Neural cell (in vitro differentiated cells): ENCODE measurements around the gene CPNE9. TPM values are rescaled to one million over a fixed set of nuclear protein-coding genes. Genes with fewer than 3 reads are reported as not detected.

ENCODE experiments used
- H2AFZ ChIP-seq: fragments of 200-600, 300-800 bp; sonication (generic), shearing (Covaris generic); 2 replicates; pipeline ENCODE4 v1.6.0; 2014; ENCODE audit warnings: low read depth, mild to moderate bottlenecking, antibody characterized with exemption, low read length, moderate library complexity
- H3F3A ChIP-seq: fragments of 200-600 bp; shearing (Covaris generic); 2 replicates; pipeline ENCODE4 v1.6.1; 2016; ENCODE audit warnings: mild to moderate bottlenecking, moderate library complexity, mixed read lengths, antibody characterized with exemption, low read length; ENCODE audit not compliant: insufficient read depth, poor library complexity, severe bottlenecking
- H3K27ac ChIP-seq: fragments of 200-600, 300-800 bp; sonication (generic), shearing (Covaris generic); 2 replicates; pipeline ENCODE4 v1.5.1; 2014; ENCODE audit warnings: mild to moderate bottlenecking, low read length, moderate library complexity
- H3K27me3 ChIP-seq: fragments of 300-800, 200-600 bp; sonication (generic), shearing (Covaris generic); 2 replicates; pipeline ENCODE4 v1.6.0; 2014; ENCODE audit warnings: mild to moderate bottlenecking, low read depth, low read length, moderate library complexity; ENCODE audit not compliant: insufficient read depth
- H3K36me3 ChIP-seq: fragments of 300-800, 200-600 bp; sonication (generic), shearing (Covaris generic); 2 replicates; pipeline ENCODE4 v1.5.1; 2014; ENCODE audit warnings: mild to moderate bottlenecking, antibody characterized with exemption, low read length, moderate library complexity; ENCODE audit not compliant: insufficient read depth
- H3K4me2 ChIP-seq: fragments of 300-800, 200-600 bp; sonication (generic), shearing (Covaris generic); 2 replicates; pipeline ENCODE4 v1.6.0; 2014; ENCODE audit warnings: mild to moderate bottlenecking, low read length
- H3K4me3 ChIP-seq: fragments of 300-800, 200-600 bp; sonication (generic), shearing (Covaris generic); 2 replicates; pipeline ENCODE4 v1.5.1; 2014; ENCODE audit warnings: mild to moderate bottlenecking, low read length, moderate library complexity
- H3K79me2 ChIP-seq: fragments of 200-600 bp; shearing (Covaris generic); replicated peaks from 2 replicates; pipeline ENCODE4 v1.6.0; 2014; ENCODE audit warnings: mild to moderate bottlenecking, low read length, moderate library complexity; ENCODE audit not compliant: insufficient read depth
- H3K9ac ChIP-seq: fragments of 300-800, 200-600 bp; sonication (generic), shearing (Covaris generic); 2 replicates; pipeline ENCODE4 v1.6.1; 2016; ENCODE audit warnings: mild to moderate bottlenecking, low read length, mixed read lengths
- H3K9me2 ChIP-seq: fragments of 200-600 bp; shearing (Covaris generic); 2 replicates; pipeline ENCODE4 v1.6.1; 2016; ENCODE audit warnings: mild to moderate bottlenecking, low read length, mixed read lengths; ENCODE audit not compliant: insufficient read depth
- H3K9me3 ChIP-seq: fragments of 200-600, 300-800 bp; sonication (generic), shearing (Covaris generic); 2 replicates; pipeline ENCODE4 v1.6.1; 2016; ENCODE audit warnings: mild to moderate bottlenecking, mixed run types, low read length, moderate library complexity, mixed read lengths
- H4K20me1 ChIP-seq: fragments of 200-600 bp; shearing (Covaris generic); 2 replicates; pipeline ENCODE4 v1.6.1; 2016; ENCODE audit warnings: mild to moderate bottlenecking, mixed run types; ENCODE audit not compliant: insufficient read depth
- EP300 ChIP-seq: fragments of 450-650 bp; conservative IDR thresholded peaks from 2 replicates; pipeline ENCODE4 v1.6.1; 2014; ENCODE audit warnings: antibody characterized with exemption, mild to moderate bottlenecking, moderate library complexity; ENCODE audit not compliant: poor library complexity, severe bottlenecking
- EZH2 ChIP-seq: fragments of 200-600, 300-800 bp; shearing (Covaris generic), sonication (generic); IDR thresholded peaks from 2 replicates; pipeline ENCODE4 v1.6.1; 2014; ENCODE audit warnings: antibody characterized with exemption, low read length, borderline replicate concordance, mild to moderate bottlenecking; ENCODE audit not compliant: insufficient read depth, poor library complexity, severe bottlenecking
- MXI1 ChIP-seq: fragments of 450-650 bp; conservative IDR thresholded peaks from 2 replicates; pipeline ENCODE4 v1.6.1; 2014; ENCODE audit warnings: antibody characterized with exemption, mild to moderate bottlenecking; ENCODE audit not compliant: poor library complexity, severe bottlenecking
- POLR2AphosphoS5 ChIP-seq: IDR thresholded peaks from 2 replicates; pipeline ENCODE4 v1.6.1; 2012
- RAD21 ChIP-seq: fragments of 450-650 bp; conservative IDR thresholded peaks from 2 replicates; pipeline ENCODE4 v1.6.1; 2014; ENCODE audit warnings: antibody characterized with exemption, mild to moderate bottlenecking, moderate library complexity
- SMC3 ChIP-seq: fragments of 450-650 bp; conservative IDR thresholded peaks from 2 replicates; pipeline ENCODE4 v1.6.1; 2014; ENCODE audit warnings: antibody characterized with exemption, mild to moderate bottlenecking, moderate library complexity; ENCODE audit not compliant: poor library complexity
- TAF1 ChIP-seq: IDR thresholded peaks from 2 replicates; pipeline ENCODE4 v1.6.1; 2012; ENCODE audit warnings: low read depth
- polyA plus RNA-seq: library from polyadenylated mRNA; depleted of rRNA; stranded (reverse); fragments of >200 nt; gene quantifications from 2 replicates; pipeline ENCODE4 v1.2.3, GENCODE V29; 2014
- TF ChIP-seq, protein P1 (sequence below): IDR thresholded peaks from 2 replicates; pipeline ENCODE4 v1.6.1; 2012; ENCODE audit warnings: borderline replicate concordance
- TF ChIP-seq, protein P2 (sequence below): fragments of 450-650 bp; IDR thresholded peaks from 2 replicates; pipeline ENCODE4 v1.5.1; 2014; ENCODE audit warnings: antibody characterized with exemption, mild to moderate bottlenecking, moderate library complexity; ENCODE audit not compliant: poor library complexity, severe bottlenecking

Gene CPNE9
- polyA plus RNA-seq, 1 donor from 2014 or later: 0.32 TPM

DNA sequence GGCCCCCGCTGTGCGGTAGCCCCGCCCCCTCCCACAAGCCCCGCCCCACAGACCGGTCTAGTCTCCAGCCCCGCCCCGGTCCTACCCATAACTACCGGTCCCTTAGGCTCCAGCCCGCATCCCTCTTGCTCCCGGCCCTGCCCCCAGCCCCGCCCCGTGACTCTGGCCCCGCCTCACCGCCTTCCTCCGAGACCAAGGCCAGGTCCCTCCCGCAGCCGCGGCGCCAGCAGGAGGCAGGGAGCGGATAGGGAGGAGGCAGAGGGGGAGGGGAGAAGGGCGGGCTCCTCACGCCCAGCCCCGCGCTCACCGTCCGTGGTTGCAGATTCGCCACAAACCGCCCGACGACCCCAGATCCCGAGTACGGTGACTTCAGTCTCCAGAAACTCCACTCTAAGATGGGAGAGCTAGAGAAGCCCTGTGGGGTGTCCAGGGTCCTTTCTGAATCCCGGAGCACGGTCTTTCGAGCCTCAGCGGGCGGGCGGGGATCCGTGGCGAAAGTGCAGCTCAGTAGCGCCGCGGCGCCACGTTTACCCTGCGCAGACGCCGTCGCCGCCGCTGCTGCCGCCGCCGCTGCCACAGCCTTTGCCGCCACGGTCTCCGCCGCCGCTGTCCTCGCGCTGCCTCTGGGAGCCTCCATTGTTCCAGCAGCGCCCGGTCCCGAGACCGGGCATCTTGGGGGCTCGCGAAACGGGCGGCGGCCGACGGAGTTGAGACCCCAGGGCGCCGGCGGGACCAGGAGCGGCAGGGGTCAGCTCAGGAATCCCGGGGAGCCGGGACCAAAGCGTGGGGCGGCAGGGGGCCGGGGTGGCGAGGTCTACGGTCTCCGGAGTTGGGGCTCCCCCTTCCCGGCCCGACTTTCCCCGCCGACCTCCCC, 27.8 kb downstream of the CPNE9 start, which contains the start of gene BRPF1:
TSS of gene BRPF1 (plus strand) at position 530 of the 874 bp plus-strand sequence. CDS start 2,406 bp downstream, outside the sequence.
- H4K20me1 ChIP-seq: no peaks in the 10 kb centered on the region
- peak within 1 kb of the TSS; percentile 97 for H3K4me3 ChIP-seq
- H3K9me2 ChIP-seq: no peaks in the 10 kb centered on the region
- peak within 1 kb of the TSS; percentile 92 for H3K9ac ChIP-seq
- H3K4me2 ChIP-seq: peak within 1 kb of the TSS; percentile 82
- H2AFZ ChIP-seq: peak within 1 kb of the TSS; percentile 85
- TF ChIP-seq, protein P1, sequence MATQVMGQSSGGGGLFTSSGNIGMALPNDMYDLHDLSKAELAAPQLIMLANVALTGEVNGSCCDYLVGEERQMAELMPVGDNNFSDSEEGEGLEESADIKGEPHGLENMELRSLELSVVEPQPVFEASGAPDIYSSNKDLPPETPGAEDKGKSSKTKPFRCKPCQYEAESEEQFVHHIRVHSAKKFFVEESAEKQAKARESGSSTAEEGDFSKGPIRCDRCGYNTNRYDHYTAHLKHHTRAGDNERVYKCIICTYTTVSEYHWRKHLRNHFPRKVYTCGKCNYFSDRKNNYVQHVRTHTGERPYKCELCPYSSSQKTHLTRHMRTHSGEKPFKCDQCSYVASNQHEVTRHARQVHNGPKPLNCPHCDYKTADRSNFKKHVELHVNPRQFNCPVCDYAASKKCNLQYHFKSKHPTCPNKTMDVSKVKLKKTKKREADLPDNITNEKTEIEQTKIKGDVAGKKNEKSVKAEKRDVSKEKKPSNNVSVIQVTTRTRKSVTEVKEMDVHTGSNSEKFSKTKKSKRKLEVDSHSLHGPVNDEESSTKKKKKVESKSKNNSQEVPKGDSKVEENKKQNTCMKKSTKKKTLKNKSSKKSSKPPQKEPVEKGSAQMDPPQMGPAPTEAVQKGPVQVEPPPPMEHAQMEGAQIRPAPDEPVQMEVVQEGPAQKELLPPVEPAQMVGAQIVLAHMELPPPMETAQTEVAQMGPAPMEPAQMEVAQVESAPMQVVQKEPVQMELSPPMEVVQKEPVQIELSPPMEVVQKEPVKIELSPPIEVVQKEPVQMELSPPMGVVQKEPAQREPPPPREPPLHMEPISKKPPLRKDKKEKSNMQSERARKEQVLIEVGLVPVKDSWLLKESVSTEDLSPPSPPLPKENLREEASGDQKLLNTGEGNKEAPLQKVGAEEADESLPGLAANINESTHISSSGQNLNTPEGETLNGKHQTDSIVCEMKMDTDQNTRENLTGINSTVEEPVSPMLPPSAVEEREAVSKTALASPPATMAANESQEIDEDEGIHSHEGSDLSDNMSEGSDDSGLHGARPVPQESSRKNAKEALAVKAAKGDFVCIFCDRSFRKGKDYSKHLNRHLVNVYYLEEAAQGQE: peak; percentile 84
- peak; percentile 74 for TF ChIP-seq TAF1
- TF ChIP-seq, protein P2, sequence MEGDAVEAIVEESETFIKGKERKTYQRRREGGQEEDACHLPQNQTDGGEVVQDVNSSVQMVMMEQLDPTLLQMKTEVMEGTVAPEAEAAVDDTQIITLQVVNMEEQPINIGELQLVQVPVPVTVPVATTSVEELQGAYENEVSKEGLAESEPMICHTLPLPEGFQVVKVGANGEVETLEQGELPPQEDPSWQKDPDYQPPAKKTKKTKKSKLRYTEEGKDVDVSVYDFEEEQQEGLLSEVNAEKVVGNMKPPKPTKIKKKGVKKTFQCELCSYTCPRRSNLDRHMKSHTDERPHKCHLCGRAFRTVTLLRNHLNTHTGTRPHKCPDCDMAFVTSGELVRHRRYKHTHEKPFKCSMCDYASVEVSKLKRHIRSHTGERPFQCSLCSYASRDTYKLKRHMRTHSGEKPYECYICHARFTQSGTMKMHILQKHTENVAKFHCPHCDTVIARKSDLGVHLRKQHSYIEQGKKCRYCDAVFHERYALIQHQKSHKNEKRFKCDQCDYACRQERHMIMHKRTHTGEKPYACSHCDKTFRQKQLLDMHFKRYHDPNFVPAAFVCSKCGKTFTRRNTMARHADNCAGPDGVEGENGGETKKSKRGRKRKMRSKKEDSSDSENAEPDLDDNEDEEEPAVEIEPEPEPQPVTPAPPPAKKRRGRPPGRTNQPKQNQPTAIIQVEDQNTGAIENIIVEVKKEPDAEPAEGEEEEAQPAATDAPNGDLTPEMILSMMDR: no peak
- peak; percentile 52 for TF ChIP-seq SMC3
- no peak for TF ChIP-seq RAD21
- peak; percentile 100 for TF ChIP-seq EP300
- TF ChIP-seq MXI1: peak; percentile 80
- no peak for TF ChIP-seq EZH2
- peak; percentile 88 for TF ChIP-seq POLR2AphosphoS5
- peak within 1 kb of the TSS; percentile 94 for H3K27ac ChIP-seq
- no peaks in the 10 kb centered on the region for H3K27me3 ChIP-seq
- H3F3A ChIP-seq: no peaks in the 10 kb centered on the region
- no peaks in the 10 kb centered on the region for H3K9me3 ChIP-seq
- no peaks in the 10 kb centered on the region for H3K36me3 ChIP-seq
- peaks cover 23% of the 10 kb centered on the region for H3K79me2 ChIP-seq

DNA sequence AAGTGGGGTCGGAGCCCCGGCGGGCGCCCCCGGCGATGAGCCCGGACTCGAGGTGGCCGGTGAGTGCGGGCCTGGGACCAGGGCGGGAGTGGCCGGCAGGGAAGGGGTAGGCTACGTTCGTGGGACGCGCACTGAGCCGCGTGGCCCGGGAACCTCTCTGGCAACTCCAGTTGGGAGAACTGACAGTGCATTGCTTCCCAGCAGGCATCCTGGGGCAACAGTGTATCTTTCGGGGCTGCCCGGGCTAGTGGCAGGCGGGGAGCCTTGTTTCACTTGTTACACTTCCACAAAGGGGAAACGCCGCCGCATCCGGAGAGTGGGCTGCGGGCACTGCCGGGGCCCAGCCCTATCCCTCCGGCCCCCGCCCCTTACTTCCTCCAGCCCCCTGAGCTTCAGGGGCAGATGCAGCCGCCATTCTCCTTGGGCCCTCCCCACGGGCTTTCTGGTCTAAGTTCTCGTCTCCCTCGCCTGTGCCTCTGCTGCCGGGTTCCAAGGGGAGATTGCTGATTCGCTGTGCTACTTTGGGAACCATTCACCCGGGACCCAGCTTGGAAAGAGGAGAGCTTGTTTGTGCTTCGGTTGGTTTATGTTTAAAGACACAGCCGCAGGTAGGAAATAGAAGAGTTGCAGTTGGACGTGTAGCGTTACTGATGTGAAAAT, 28.6 kb downstream of the CPNE9 start:
- peaks cover 23% of the 10 kb centered on the region for H3K79me2 ChIP-seq
- peak overlapping the region; percentile 92 for H3K9ac ChIP-seq
- peak overlapping the region; percentile 94 for H3K27ac ChIP-seq
- peak overlapping the region; percentile 85 for H2AFZ ChIP-seq
- H3F3A ChIP-seq: no peaks in the 10 kb centered on the region
- no peak for TF ChIP-seq RAD21
- no peak for TF ChIP-seq POLR2AphosphoS5
- no peak for TF ChIP-seq SMC3
- no peak for TF ChIP-seq EP300
- TF ChIP-seq, protein P2: no peak
- TF ChIP-seq MXI1: no peak
- TF ChIP-seq, protein P1: no peak
- no peak for TF ChIP-seq EZH2
- TF ChIP-seq TAF1: no peak
- peak overlapping the region; percentile 97 for H3K4me3 ChIP-seq
- no peaks in the 10 kb centered on the region for H3K9me3 ChIP-seq
- peak overlapping the region; percentile 82 for H3K4me2 ChIP-seq
- H3K9me2 ChIP-seq: no peaks in the 10 kb centered on the region
- no peaks in the 10 kb centered on the region for H3K27me3 ChIP-seq
- H4K20me1 ChIP-seq: no peaks in the 10 kb centered on the region
- peaks cover 1% of the 10 kb centered on the region for H3K36me3 ChIP-seq
